HG03558 (cell line): ENCODE measurements around the gene RNF115.
"Not testable (repeated sequence)": the region's sequence is repeated elsewhere in the genome, so short reads cannot be mapped to it uniquely, and the experiment has no call there.

Source experiments
- ATAC-seq: cut with Tn5 transposase; IDR thresholded peaks from one replicate; pipeline ENCODE4 v1.9.1; 2021; ENCODE audit warnings: moderate number of reproducible peaks; ENCODE audit not compliant: unreplicated experiment; ENCODE audit errors: extremely low read depth

The RNF115 gene

GRCh38 chr1:145782272-145783099 is 41.4 kb downstream of the RNF115 start:
- ATAC-seq, result no peak

- no peak for ATAC-seq
These were observed 45.8 kb downstream of the RNF115 start for GRCh38 chr1:145778146-145778540.

GRCh38 chr1:145777357-145778145 is 46.3 kb downstream of the RNF115 start:
- no peak for ATAC-seq

GRCh38 chr1:145773423-145773822 is 50.5 kb downstream of the RNF115 start:
- no peak for ATAC-seq

- no peak for ATAC-seq
These were observed 52.8 kb downstream of the RNF115 start for GRCh38 chr1:145771056-145771455.

GRCh38 chr1:145768004-145768403 is 55.9 kb downstream of the RNF115 start:
- not testable (repeated sequence) for ATAC-seq

- ATAC-seq, result not testable (repeated sequence)
These were observed 57.0 kb downstream of the RNF115 start for GRCh38 chr1:145766926-145767325.

- not testable (repeated sequence) for ATAC-seq
These were observed 58.1 kb downstream of the RNF115 start for GRCh38 chr1:145765585-145766360.

- not testable (repeated sequence) for ATAC-seq
These were observed 58.8 kb downstream of the RNF115 start for GRCh38 chr1:145765127-145765526.

- not testable (repeated sequence) for ATAC-seq
These were observed 59.5 kb downstream of the RNF115 start for GRCh38 chr1:145764231-145764940.

- ATAC-seq, result not testable (repeated sequence)
These were observed 61.9 kb downstream of the RNF115 start for GRCh38 chr1:145762001-145762400.

- not testable (repeated sequence) for ATAC-seq
These were observed 62.4 kb downstream of the RNF115 start for GRCh38 chr1:145761498-145761897.

GRCh38 chr1:145760395-145760949 is 63.4 kb downstream of the RNF115 start:
- not testable (repeated sequence) for ATAC-seq

GRCh38 chr1:145759721-145760120 is 64.2 kb downstream of the RNF115 start:
- ATAC-seq, result no peak

GRCh38 chr1:145758575-145758974 is 65.3 kb downstream of the RNF115 start:
- ATAC-seq, result no peak

- ATAC-seq, result no peak
These were observed 65.8 kb downstream of the RNF115 start for GRCh38 chr1:145758116-145758515.

- no peak for ATAC-seq
These were observed 66.5 kb downstream of the RNF115 start for GRCh38 chr1:145757420-145757819.

GRCh38 chr1:145751491-145752037 is 72.3 kb downstream of the RNF115 start:
- no peak for ATAC-seq

- ATAC-seq, result no peak
These were observed 73.5 kb downstream of the RNF115 start for GRCh38 chr1:145750426-145750825.
